ENCODE data around the gene ZNF548.
"Not testable (repeated sequence)": the region's sequence is repeated elsewhere in the genome, so short reads cannot be mapped to it uniquely, and the experiment has no call there.

The ZNF548 gene

GRCh38 chr19:57389730-57390598 is at the start of gene ZNF548:
TSS of gene ZNF548 (plus strand) at chr19:57389854. CDS start at chr19:57390100, 246 bp downstream.
- peak; percentile 72 to 100 (median 96) for DNase-seq

- no peak for DNase-seq
Observed at GRCh38 chr19:57342582-57342981, 47.1 kb upstream of the ZNF548 start.

- no peak for DNase-seq
Observed at GRCh38 chr19:57348136-57348535, 41.5 kb upstream of the ZNF548 start.

GRCh38 chr19:57350877-57351805 is 38.5 kb upstream of the ZNF548 start, which contains the start of gene ZNF304:
TSS of gene ZNF304 (plus strand) at chr19:57351271. CDS start at chr19:57351665, 394 bp downstream.
- DNase-seq, result peak; percentile 48 to 98 (median 93)

GRCh38 chr19:57351867-57352266 is 37.8 kb upstream of the ZNF548 start:
- DNase-seq, result peak in 1 of 56 donors; percentile 11

GRCh38 chr19:57355916-57356315 is 33.7 kb upstream of the ZNF548 start:
- DNase-seq, result no peak

GRCh38 chr19:57357406-57357805 is 32.2 kb upstream of the ZNF548 start:
- DNase-seq, result no peak

- no peak for DNase-seq
Observed at GRCh38 chr19:57359300-57359699, 30.4 kb upstream of the ZNF548 start.

GRCh38 chr19:57362419-57362818 is 27.2 kb upstream of the ZNF548 start:
- DNase-seq, result no peak

- DNase-seq, result peak; percentile 81 to 99 (median 97)
Observed at GRCh38 chr19:57362997-57363687, 26.5 kb upstream of the ZNF548 start, which contains the start of the genes TRAPPC2B and ZNF547. TSS of gene TRAPPC2B (plus strand) at chr19:57363551. CDS start at chr19:57364834, 1,283 bp downstream. TSS of gene ZNF547 (plus strand) at chr19:57363551. CDS start at chr19:57368556, 5,005 bp downstream.

- DNase-seq, result peak in 4 of 56 donors; percentile 33 to 39 (median 36)
Observed at GRCh38 chr19:57363688-57364181, 25.9 kb upstream of the ZNF548 start.

- DNase-seq, result no peak
Observed at GRCh38 chr19:57366776-57367175, 22.9 kb upstream of the ZNF548 start.

GRCh38 chr19:57374179-57374578 is 15.5 kb upstream of the ZNF548 start:
- no peak for DNase-seq

- DNase-seq, result not testable (repeated sequence)
Observed at GRCh38 chr19:57374647-57375046, 15.0 kb upstream of the ZNF548 start.

- no peak for DNase-seq
Observed at GRCh38 chr19:57376151-57376550, 13.5 kb upstream of the ZNF548 start.

GRCh38 chr19:57377498-57378146 is 12.0 kb upstream of the ZNF548 start:
- no peak for DNase-seq

GRCh38 chr19:57380923-57381322 is 8.7 kb upstream of the ZNF548 start:
- DNase-seq, result no peak

GRCh38 chr19:57382806-57383488 is 6.7 kb upstream of the ZNF548 start:
- DNase-seq, result no peak

- no peak for DNase-seq
Observed at GRCh38 chr19:57389194-57389729, 392 bp upstream of the ZNF548 start.

All from nucleus accumbens (tissue), 56 donors.